ENCODE data around the gene AFG1L.
"Not testable (repeated sequence)": the region's sequence is repeated elsewhere in the genome, so short reads cannot be mapped to it uniquely, and the experiment has no call there.

The AFG1L gene

GRCh38 chr6:108292561-108292960, 2.3 kb upstream of the AFG1L start:
- H3K9me3 ChIP-seq (replicated peaks; ENCODE audit: low read length); H3K4me2 ChIP-seq (ENCODE audit: low read length); H3K4me1 ChIP-seq (ENCODE audit: control insufficient read depth, insufficient read depth, low read length); H3K4me3 ChIP-seq (ENCODE audit: low read length); H3K9ac ChIP-seq (ENCODE audit: low read depth, low read length); H3K36me3 ChIP-seq (ENCODE audit: insufficient read depth, low read length); H3K27me3 ChIP-seq (ENCODE audit: control insufficient read depth, insufficient read depth, low read length): not testable (repeated sequence)

GRCh38 chr6:108293527-108294296, 1.1 kb upstream of the AFG1L start:
- H3K9ac ChIP-seq (ENCODE audit: low read depth, low read length): peak overlapping the region; percentile 91
- H3K4me3 ChIP-seq (ENCODE audit: low read length): peak overlapping the region; percentile 76
- H3K27me3 ChIP-seq (ENCODE audit: control insufficient read depth, insufficient read depth, low read length): no peaks in the 10 kb centered on the region
- H3K36me3 ChIP-seq (ENCODE audit: insufficient read depth, low read length): no peaks in the 10 kb centered on the region
- no peaks in the 10 kb centered on the region for H3K9me3 ChIP-seq (replicated peaks; ENCODE audit: low read length)
- H3K4me2 ChIP-seq (ENCODE audit: low read length): peak overlapping the region; percentile 88
- H3K4me1 ChIP-seq (ENCODE audit: control insufficient read depth, insufficient read depth, low read length): peaks cover 5% of the 10 kb centered on the region

- Histone ChIP-seq H3K4me1 (ENCODE audit: control insufficient read depth, insufficient read depth, low read length) (peaks cover 5% of the 10 kb centered on the region), H3K9ac (ENCODE audit: low read depth, low read length) (peak overlapping the region; percentile 91), H3K4me2 (ENCODE audit: low read length) (peak overlapping the region; percentile 88), H3K9me3 (replicated peaks; ENCODE audit: low read length) (no peaks in the 10 kb centered on the region), H3K27me3 (ENCODE audit: control insufficient read depth, insufficient read depth, low read length) (no peaks in the 10 kb centered on the region), H3K36me3 (ENCODE audit: insufficient read depth, low read length) (no peaks in the 10 kb centered on the region), H3K4me3 (ENCODE audit: low read length) (peak overlapping the region; percentile 76)
Measured at GRCh38 chr6:108294297-108294726, 542 bp upstream of the AFG1L start.

GRCh38 chr6:108295676-108296075, 822 bp downstream of the AFG1L start:
- Histone ChIP-seq H3K36me3 (ENCODE audit: insufficient read depth, low read length) (no peaks in the 10 kb centered on the region), H3K9me3 (replicated peaks; ENCODE audit: low read length) (no peaks in the 10 kb centered on the region), H3K27me3 (ENCODE audit: control insufficient read depth, insufficient read depth, low read length) (no peaks in the 10 kb centered on the region), H3K4me1 (ENCODE audit: control insufficient read depth, insufficient read depth, low read length) (peaks cover 5% of the 10 kb centered on the region), H3K4me2 (ENCODE audit: low read length) (peak overlapping the region; percentile 88), H3K4me3 (ENCODE audit: low read length) (peak overlapping the region; percentile 76), H3K9ac (ENCODE audit: low read depth, low read length) (peak overlapping the region; percentile 91)

- Histone ChIP-seq H3K27me3 (ENCODE audit: control insufficient read depth, insufficient read depth, low read length) (no peaks in the 10 kb centered on the region), H3K36me3 (ENCODE audit: insufficient read depth, low read length) (no peaks in the 10 kb centered on the region), H3K4me1 (ENCODE audit: control insufficient read depth, insufficient read depth, low read length) (no peaks in the 10 kb centered on the region), H3K9me3 (replicated peaks; ENCODE audit: low read length) (no peaks in the 10 kb centered on the region), H3K9ac (ENCODE audit: low read depth, low read length) (no peak overlapping the region), H3K4me2 (ENCODE audit: low read length) (no peak overlapping the region), H3K4me3 (ENCODE audit: low read length) (no peak overlapping the region)
Measured at GRCh38 chr6:108302386-108302785, 7.5 kb downstream of the AFG1L start.

- no peak overlapping the region for H3K4me3 ChIP-seq (ENCODE audit: low read length)
- no peaks in the 10 kb centered on the region for H3K4me1 ChIP-seq (ENCODE audit: control insufficient read depth, insufficient read depth, low read length)
- no peaks in the 10 kb centered on the region for H3K27me3 ChIP-seq (ENCODE audit: control insufficient read depth, insufficient read depth, low read length)
- no peaks in the 10 kb centered on the region for H3K36me3 ChIP-seq (ENCODE audit: insufficient read depth, low read length)
- H3K9me3 ChIP-seq (replicated peaks; ENCODE audit: low read length): no peaks in the 10 kb centered on the region
- no peak overlapping the region for H3K9ac ChIP-seq (ENCODE audit: low read depth, low read length)
- H3K4me2 ChIP-seq (ENCODE audit: low read length): no peak overlapping the region
Measured at GRCh38 chr6:108304646-108305045, 9.8 kb downstream of the AFG1L start.

- H3K4me3 ChIP-seq (ENCODE audit: low read length); H3K27me3 ChIP-seq (ENCODE audit: control insufficient read depth, insufficient read depth, low read length); H3K9ac ChIP-seq (ENCODE audit: low read depth, low read length); H3K9me3 ChIP-seq (replicated peaks; ENCODE audit: low read length); H3K4me2 ChIP-seq (ENCODE audit: low read length); H3K36me3 ChIP-seq (ENCODE audit: insufficient read depth, low read length); H3K4me1 ChIP-seq (ENCODE audit: control insufficient read depth, insufficient read depth, low read length): not testable (repeated sequence)
Measured at GRCh38 chr6:108308641-108309040, 13.8 kb downstream of the AFG1L start.

GRCh38 chr6:108309844-108310243, 15.0 kb downstream of the AFG1L start:
- Histone ChIP-seq H3K36me3 (ENCODE audit: insufficient read depth, low read length) (no peaks in the 10 kb centered on the region), H3K9ac (ENCODE audit: low read depth, low read length) (no peak overlapping the region), H3K27me3 (ENCODE audit: control insufficient read depth, insufficient read depth, low read length) (no peaks in the 10 kb centered on the region), H3K4me2 (ENCODE audit: low read length) (no peak overlapping the region), H3K4me1 (ENCODE audit: control insufficient read depth, insufficient read depth, low read length) (no peaks in the 10 kb centered on the region), H3K9me3 (replicated peaks; ENCODE audit: low read length) (no peaks in the 10 kb centered on the region), H3K4me3 (ENCODE audit: low read length) (no peak overlapping the region)

GRCh38 chr6:108312605-108313004, 17.8 kb downstream of the AFG1L start:
- H3K9me3 ChIP-seq (replicated peaks; ENCODE audit: low read length): no peaks in the 10 kb centered on the region
- H3K4me3 ChIP-seq (ENCODE audit: low read length): no peak overlapping the region
- H3K9ac ChIP-seq (ENCODE audit: low read depth, low read length): no peak overlapping the region
- H3K4me1 ChIP-seq (ENCODE audit: control insufficient read depth, insufficient read depth, low read length): no peaks in the 10 kb centered on the region
- no peaks in the 10 kb centered on the region for H3K36me3 ChIP-seq (ENCODE audit: insufficient read depth, low read length)
- no peaks in the 10 kb centered on the region for H3K27me3 ChIP-seq (ENCODE audit: control insufficient read depth, insufficient read depth, low read length)
- no peak overlapping the region for H3K4me2 ChIP-seq (ENCODE audit: low read length)

- H3K36me3 ChIP-seq (ENCODE audit: insufficient read depth, low read length): peaks cover 4% of the 10 kb centered on the region
- no peaks in the 10 kb centered on the region for H3K27me3 ChIP-seq (ENCODE audit: control insufficient read depth, insufficient read depth, low read length)
- no peaks in the 10 kb centered on the region for H3K9me3 ChIP-seq (replicated peaks; ENCODE audit: low read length)
- no peak overlapping the region for H3K4me3 ChIP-seq (ENCODE audit: low read length)
- no peak overlapping the region for H3K9ac ChIP-seq (ENCODE audit: low read depth, low read length)
- no peak overlapping the region for H3K4me2 ChIP-seq (ENCODE audit: low read length)
- no peaks in the 10 kb centered on the region for H3K4me1 ChIP-seq (ENCODE audit: control insufficient read depth, insufficient read depth, low read length)
Measured at GRCh38 chr6:108321253-108321747, 26.4 kb downstream of the AFG1L start.

GRCh38 chr6:108322728-108323127, 27.9 kb downstream of the AFG1L start:
- Histone ChIP-seq H3K27me3 (ENCODE audit: control insufficient read depth, insufficient read depth, low read length) (no peaks in the 10 kb centered on the region), H3K4me3 (ENCODE audit: low read length) (no peak overlapping the region), H3K4me1 (ENCODE audit: control insufficient read depth, insufficient read depth, low read length) (no peaks in the 10 kb centered on the region), H3K9ac (ENCODE audit: low read depth, low read length) (no peak overlapping the region), H3K36me3 (ENCODE audit: insufficient read depth, low read length) (peaks cover 5% of the 10 kb centered on the region), H3K9me3 (replicated peaks; ENCODE audit: low read length) (no peaks in the 10 kb centered on the region), H3K4me2 (ENCODE audit: low read length) (no peak overlapping the region)
